NCI-H2227 (cell line): Measurements from ENCODE around the gene SDE2.
A peak's percentile ranks its signal among the peaks of the same experiment; 100 is the strongest.

Experiments
- DNase-seq: peaks from one replicate; lab custom pipeline; 2025; ENCODE audit not compliant: unreplicated experiment; lab: John Stamatoyannopoulos, UW

SDE2 gene

GRCh38 chr1:225999227-225999911 lies at the start of gene SDE2:
TSS of gene SDE2 (minus strand) at chr1:225999343. CDS start at chr1:225999312, 31 bp downstream.
- peak; percentile 99 for DNase-seq

- no peak for DNase-seq
Observed at GRCh38 chr1:226048886-226049285, 49.7 kb upstream of the SDE2 start.

- DNase-seq = no peak
Observed at GRCh38 chr1:226047495-226047894, 48.4 kb upstream of the SDE2 start.

DNA sequence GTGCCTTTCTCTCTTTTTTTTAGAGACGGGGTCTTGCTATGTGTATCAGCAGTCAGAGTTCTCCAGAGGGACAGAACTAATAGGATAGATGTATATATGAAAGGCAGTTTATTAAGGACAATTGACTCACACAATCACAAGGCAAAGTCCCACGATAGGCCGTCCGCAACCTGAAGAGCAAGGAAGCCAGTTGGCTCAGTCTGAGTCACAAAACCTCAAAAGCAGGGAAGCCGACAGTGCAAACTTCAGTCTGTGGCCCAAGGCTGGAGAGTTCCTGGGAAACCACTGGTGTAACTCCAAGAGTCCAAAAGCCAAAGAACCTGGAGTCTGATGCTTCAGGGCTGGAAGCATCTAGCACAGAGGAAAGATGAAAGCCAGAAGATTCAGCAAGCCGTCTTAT lies 47.1 kb upstream of the SDE2 start:
- no peak for DNase-seq

DNA sequence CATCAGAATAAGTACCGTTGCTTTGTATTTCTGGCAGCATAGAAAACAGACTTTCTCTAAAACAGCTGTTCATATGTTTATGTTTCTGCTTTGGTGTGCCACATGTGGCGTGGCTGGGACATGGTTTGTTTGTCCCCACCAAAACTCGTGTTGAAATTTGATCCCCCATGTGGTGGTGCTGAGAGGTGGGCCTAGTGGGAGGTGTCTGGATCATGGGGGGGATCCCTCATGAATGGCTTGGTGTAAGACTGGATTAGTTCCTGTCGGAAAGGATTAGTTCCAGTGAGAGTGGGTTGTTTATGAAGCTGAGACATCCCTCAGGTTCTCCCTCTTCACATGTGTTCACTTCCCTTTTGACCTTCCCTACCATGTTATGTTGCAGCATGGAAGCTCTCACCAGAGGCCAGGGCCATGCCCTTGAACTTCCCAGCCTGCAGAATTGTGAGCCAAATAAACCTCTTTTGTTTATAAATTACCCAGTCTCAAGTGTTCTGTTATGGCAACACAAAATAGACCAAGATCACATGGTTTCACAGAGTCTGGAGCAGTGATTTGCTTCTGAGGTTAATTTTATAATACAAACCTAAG lies 45.5 kb upstream of the SDE2 start:
- DNase-seq = no peak

- no peak for DNase-seq
Observed at GRCh38 chr1:226041419-226041818, 42.3 kb upstream of the SDE2 start.

- no peak for DNase-seq
Observed at GRCh38 chr1:226038661-226039060, 39.5 kb upstream of the SDE2 start.

DNA sequence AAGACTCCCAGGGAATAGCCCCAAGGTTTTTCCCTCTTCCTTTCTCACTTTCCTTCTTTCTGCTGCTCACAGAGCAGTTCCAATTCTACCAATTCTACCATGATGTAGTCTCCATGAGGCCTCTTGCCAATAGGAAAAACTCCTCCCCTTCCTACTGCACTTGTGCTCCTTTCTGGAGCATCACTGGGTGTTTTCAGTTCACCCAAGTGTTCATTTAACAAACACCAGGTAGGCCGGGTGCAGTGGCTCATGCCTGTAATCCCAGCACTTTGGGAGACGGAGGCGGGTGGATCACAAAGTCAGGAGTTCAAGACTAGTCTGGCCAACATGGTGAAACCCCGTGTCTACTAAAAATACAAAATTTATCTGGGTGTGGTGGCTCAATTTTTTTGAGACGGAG lies 36.8 kb upstream of the SDE2 start:
- DNase-seq = no peak

GRCh38 chr1:226034482-226034881 lies 35.3 kb upstream of the SDE2 start:
- no peak for DNase-seq

DNA sequence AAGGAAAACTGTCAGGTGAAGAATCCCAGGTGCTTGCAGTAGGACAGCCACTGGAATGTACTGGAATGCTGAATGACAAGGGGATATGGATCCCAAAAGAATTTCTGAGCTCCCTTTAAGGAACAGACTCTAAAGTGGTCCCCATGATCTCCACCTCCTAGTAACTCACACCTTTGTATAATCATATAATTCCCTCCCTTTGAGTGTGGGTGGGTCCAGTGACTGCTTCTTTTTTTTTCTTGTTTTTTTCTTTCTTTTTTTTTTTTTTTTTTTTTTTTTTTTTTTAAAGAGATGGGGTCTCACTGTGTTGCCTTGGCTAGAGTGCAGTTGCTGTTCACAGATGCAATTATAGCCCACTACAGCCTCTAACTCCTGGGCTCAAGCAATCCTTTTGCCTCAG lies 34.8 kb upstream of the SDE2 start:
- no peak for DNase-seq

DNA sequence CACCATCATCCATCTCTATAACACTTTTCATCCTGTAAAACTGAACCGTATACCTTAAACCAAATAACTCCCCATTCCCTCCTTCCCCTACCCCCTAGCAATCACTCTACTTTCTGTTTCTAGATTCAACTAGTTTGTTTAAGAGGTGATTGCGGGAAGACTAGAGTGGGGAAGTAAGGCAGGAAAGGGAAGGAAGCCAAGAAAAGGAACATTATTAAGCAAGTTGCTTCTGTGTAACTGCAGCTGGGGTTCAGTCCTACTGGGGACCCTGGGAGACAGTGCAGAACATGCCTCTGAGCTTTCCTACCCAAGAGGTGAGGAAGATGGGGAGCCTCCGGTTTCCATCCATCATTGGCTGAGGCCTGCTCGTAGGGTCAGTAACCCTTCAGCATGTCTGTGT lies 34.4 kb upstream of the SDE2 start:
- DNase-seq = no peak

GRCh38 chr1:226029568-226030225 lies 30.6 kb upstream of the SDE2 start:
- no peak for DNase-seq

- DNase-seq = no peak
Observed at GRCh38 chr1:226029093-226029496, 30.0 kb upstream of the SDE2 start.

GRCh38 chr1:226027538-226028217 lies 28.5 kb upstream of the SDE2 start:
- no peak for DNase-seq

DNA sequence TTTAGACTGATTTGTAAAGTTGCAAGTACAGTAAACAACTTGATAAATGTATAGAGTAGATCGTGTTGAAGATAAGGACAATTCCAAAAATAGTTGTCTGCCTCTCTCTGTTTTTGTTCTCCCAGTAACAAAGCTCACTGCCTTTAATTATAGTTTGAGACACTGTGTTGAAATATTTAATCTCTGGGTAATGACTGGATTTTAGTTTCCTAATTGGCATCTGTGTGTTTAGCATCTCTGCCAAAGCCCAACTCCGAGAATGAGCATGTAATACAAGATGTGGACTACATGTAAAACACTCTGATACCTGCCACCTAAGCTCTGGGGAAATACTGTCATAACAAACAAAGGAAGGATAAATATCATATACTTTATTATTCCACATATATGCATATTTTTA lies 27.7 kb upstream of the SDE2 start:
- no peak for DNase-seq

DNA sequence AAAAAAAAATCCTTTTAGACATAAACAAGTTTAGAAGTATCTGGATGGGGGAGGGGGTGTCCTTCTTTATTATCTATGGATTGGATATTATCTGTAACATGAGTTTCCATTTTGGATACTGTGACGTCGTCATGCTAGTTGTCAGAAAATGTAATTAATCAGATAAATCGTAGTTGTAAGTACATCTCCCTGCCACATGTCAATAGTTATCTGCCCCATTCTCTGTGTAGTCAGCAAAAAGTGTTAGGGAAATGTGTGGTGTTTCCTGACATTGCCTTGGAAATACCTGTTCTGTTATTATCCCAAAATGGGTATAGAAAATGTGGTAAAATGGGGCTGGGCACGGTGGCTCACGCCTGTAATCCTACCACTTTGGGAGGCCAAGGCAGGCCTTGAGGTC lies 24.6 kb upstream of the SDE2 start:
- no peak for DNase-seq

DNA sequence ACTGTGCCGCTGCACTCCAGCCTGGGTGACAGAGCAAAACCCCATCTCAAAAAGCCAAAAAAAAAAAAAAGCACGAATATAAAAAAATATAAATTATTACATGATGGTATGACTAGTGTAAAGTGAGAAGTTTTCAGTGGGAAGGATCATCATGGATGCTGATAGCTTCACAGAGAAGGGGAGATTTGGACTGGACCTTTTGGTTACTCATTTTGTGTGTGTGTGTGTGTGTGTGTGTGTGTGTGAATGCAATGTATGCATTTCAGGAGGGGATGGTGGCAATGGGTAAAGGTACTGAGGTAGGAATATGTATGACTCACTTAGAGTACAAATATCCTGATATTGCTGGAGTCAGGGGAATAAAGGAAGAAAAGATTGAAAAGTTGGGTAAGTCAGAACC lies 22.7 kb upstream of the SDE2 start:
- DNase-seq = no peak

- DNase-seq = no peak
Observed at GRCh38 chr1:226021401-226021800, 22.3 kb upstream of the SDE2 start.

- DNase-seq = no peak
Observed at GRCh38 chr1:226019572-226019971, 20.4 kb upstream of the SDE2 start.

DNA sequence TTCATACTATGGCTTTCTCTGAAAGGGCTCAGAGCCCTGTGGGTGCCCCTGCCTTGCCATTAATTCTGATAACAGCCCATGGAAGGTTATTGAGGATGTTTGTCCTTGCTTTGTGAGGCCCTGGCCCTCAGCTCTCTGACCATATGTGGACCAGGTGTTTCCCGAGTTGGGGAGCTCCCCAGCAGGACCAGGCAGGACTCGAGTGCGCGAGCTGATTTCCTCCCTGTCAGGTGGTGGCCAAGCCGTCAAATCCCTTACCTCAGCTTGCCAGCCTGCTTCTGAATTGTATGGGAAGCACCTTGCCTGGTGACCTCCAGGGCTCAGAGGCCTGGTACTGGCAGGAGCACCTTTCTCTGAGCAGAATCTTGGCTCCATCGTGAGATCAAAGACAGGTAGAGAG lies 17.9 kb upstream of the SDE2 start:
- DNase-seq = no peak

DNA sequence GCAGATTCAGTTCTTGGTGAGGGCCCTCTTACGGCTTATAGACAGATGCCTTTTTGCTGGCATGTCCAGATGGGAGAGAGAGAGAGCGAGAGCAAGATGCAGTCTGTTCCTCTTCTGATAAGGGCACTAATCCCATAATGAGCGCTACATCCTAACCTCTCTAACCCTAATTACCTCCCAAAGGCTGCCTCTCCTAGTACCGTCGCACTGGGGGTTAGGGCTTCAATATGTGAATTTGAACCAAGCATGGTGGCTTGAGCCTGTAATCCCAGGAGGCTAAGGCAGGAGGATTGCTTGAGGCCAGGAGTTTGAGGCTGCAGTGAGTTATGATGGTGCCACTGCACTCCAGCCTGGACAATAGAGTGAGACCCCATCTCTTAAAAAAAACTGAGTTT lies 10.5 kb upstream of the SDE2 start:
- no peak for DNase-seq
